GOT3 (cell line): ENCODE measurements around the gene LRRC61.
"Not testable (repeated sequence)": the region's sequence is repeated elsewhere in the genome, so short reads cannot be mapped to it uniquely, and the experiment has no call there.

Source experiments
- DNase-seq: peaks from one replicate; lab custom pipeline; 2025; ENCODE audit warnings: mixed read lengths; lab: John Stamatoyannopoulos, UW

Gene LRRC61

DNA sequence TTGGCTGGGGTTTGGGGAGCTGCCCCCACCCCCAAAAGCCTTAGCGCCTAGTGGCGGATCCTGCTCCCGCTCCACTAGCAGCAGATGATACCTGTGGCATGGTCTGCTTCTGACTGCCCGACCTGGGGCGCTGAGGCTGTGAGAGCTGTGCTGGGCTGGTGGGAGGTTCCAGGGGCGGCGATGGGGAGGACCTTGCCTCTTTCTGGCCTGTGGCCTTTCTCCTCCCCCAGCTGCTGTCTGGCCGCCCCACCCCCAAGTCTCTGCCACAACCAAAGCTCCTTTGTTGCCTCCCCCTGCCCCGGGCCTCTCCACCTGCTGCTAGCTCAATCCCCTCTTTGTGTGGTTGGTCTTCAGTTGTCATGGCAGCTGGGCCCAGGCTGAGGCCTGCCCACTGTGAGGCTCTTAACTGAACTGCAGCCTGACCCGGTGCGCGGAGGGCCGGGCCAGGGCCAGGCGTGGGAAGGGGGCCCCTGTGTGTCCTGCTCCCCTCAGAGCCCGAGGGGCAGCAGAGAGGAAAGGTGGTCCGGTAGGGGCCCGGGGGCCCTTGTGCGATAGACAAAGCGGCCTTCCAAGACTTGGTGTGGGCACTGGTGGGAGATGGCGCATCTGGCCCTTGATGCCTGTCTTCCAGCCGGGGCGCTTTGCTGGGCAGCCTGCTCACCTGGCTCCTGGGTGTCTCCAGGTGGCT, 60.7 kb downstream of the LRRC61 start:
- no peak for DNase-seq

DNA sequence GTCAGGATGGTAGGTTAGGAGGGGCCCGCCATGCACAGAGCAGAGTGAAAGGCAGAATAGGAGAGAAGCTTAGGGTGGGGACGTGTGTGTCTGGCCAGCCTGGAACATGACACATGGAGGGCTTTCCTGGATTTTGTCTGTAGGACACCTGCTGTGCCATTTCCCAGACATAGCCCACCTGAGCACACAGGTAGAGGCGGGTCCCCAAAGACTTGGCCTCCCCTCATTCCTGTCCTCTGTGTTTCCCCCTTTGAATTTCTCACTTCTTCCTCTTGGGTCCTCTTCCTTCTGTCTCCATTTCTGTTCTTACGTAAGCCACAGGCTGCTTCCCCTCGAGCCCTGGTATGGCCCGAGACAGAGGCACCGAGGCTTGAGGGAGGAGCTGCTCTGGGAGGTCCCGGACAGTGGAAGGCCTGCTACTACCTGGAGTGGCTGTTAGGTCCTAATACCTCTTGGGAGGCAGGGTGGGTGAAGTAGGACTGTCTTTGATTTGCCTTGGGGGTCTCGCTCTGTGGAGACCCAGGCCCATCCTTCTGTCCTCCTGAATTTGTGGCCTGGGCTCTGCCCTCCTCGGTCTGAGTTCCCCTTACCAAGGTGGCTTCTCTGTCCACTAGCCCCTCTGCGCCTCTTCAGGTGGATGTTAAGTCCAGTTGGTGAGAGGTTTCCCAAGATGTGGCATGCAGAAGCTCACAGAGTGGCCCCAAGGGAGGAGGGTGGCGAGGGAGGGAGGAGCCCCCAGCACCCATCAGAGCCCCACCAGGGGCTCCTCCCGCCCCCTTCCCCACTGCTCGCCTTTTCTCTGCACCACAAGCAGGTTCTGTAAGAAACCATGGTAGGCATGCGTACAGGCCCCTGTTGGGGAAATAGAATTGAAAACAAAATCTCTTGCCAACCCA, 61.5 kb downstream of the LRRC61 start:
- DNase-seq, result no peak

DNA sequence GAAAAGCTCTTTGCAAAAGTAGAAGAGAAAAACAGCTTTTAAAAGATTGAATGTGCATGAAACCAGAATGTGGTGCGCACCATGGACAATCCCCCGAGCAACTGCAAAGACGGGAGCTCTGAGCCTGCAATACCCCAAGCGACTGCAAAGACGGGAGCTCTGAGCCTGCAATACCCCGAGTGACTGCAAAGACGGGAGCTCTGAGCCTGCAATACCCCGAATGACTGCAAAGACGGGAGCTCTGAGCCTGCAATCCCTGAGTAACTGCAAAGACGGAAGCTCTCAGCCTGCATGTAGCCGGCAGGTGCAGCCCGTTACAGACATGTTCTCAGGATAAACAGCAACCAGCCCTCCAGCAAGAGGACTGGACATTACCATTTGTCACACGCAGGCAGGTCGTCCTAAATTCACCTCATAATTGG, 62.2 kb downstream of the LRRC61 start:
- no peak for DNase-seq

DNA sequence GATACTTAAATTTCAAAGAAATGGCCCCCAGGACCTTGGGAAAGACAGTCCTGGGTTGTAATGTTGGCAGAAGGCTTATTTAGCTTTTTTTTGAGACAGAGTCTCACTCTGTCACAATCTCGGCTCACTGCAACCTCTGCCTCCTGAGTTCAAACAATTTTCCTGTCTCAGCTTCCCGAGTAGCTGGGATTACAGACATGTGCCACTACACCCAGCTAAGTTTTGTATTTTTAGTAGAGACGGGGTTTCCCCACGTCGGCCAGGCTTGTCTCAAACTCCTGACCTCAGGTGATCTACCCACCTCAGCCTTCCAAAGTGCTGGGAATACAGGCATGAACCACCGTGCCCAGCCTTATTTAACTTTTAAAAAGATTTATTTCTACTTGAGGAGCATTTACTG, 62.7 kb downstream of the LRRC61 start:
- DNase-seq, result not testable (repeated sequence)
